ENCODE data around the gene PCNX2.

PCNX2 gene

GRCh38 chr1:232984577-232985425 is 310.7 kb downstream of the PCNX2 start:
- ChIA-PET POLR2A (no interaction called here), CTCF (interaction anchor here (0.6 to 1.4 kb wide), 2 partner anchors 21 to 33 kb away, joined by 3 to 6 read pairs; no protein-coding TSS in a partner anchor)
- Histone ChIP-seq H3K36me3 (ENCODE audit: control insufficient read depth in 2 of 2, insufficient read depth in 1 of 2, low read length in 2 of 2) (peaks cover 0 to 46% of the 10 kb centered on the region in 2 experiments; a peak in 2 of 3 replicates), H3K27ac (ENCODE audit: extremely low read depth, low read depth, low read length) (no peak overlapping the region), H3K4me1 (ENCODE audit: control insufficient read depth, insufficient read depth, low read length) (0 out of 2 replicates have a peak, but pooled peaks cover 5% of the 10 kb centered on the region), H3K9me3 (ENCODE audit: control insufficient read depth, insufficient read depth, low read depth, low read length) (no peaks in the 10 kb centered on the region), H3K4me3 (ENCODE audit: low read depth, low read length) (no peak overlapping the region)
- TF ChIP-seq ZNF560 (tag by site-specific recombination; IDR thresholded peaks at IDR 0.05; ENCODE audit: borderline replicate concordance) (no peak), BCL11B (tag by site-specific recombination; IDR thresholded peaks at IDR 0.05; ENCODE audit: low read depth) (no peak), ZNF362 (tag by site-specific recombination; IDR thresholded peaks at IDR 0.05) (no peak), ZNF692 (tag by site-specific recombination; IDR thresholded peaks at IDR 0.05) (no peak), EGR2 (tag by site-specific recombination; IDR thresholded peaks at IDR 0.05; ENCODE audit: low read depth) (no peak), ZFP37 (tag by site-specific recombination; IDR thresholded peaks at IDR 0.05) (no peak), GLI4 (tag by site-specific recombination; IDR thresholded peaks at IDR 0.05) (no peak)

GRCh38 chr1:232983817-232984567 is 311.5 kb downstream of the PCNX2 start:
- ChIA-PET CTCF (interaction anchor here (1.2 kb wide), 1 partner anchor 18 kb away, joined by 3 read pairs; no protein-coding TSS in a partner anchor), POLR2A (no interaction called here)
- H3K4me3 ChIP-seq (ENCODE audit: low read depth, low read length) = no peak overlapping the region

GRCh38 chr1:232983375-232983774 is 312.1 kb downstream of the PCNX2 start:
- ChIA-PET POLR2A (no interaction called here), CTCF (interaction anchor here (0.5 to 1.2 kb wide), 2 partner anchors 17 to 26 kb away, joined by 3 read pairs; no protein-coding TSS in a partner anchor)
- H3K4me1 ChIP-seq (ENCODE audit: control insufficient read depth, insufficient read depth, low read length) = no peaks in the 10 kb centered on the region; the same call in 1 of the 2 replicates
- no peaks in the 10 kb centered on the region for H3K9me3 ChIP-seq (ENCODE audit: control insufficient read depth, insufficient read depth, low read depth, low read length)
- peaks cover 0 to 56% of the 10 kb centered on the region in 2 experiments; a peak in 2 of 3 replicates for H3K36me3 ChIP-seq (ENCODE audit: control insufficient read depth in 2 of 2, insufficient read depth in 1 of 2, low read length in 2 of 2)
- no peak overlapping the region for H3K27ac ChIP-seq (ENCODE audit: extremely low read depth, low read depth, low read length)
- H3K4me3 ChIP-seq (ENCODE audit: low read depth, low read length) = no peak overlapping the region
- TF ChIP-seq INSM2 (tag by site-specific recombination; IDR thresholded peaks at IDR 0.05) (no peak), ZNF600 (tag by site-specific recombination; IDR thresholded peaks at IDR 0.05) (no peak), ZNF19 (tag by site-specific recombination; IDR thresholded peaks at IDR 0.05; ENCODE audit: low read depth) (no peak), HIC1 (tag by site-specific recombination; IDR thresholded peaks at IDR 0.05) (no peak), ZNF792 (tag by site-specific recombination; IDR thresholded peaks at IDR 0.05) (no peak), ZBTB21 (tag by site-specific recombination; IDR thresholded peaks at IDR 0.05) (no peak), ZBTB10 (tag by site-specific recombination; IDR thresholded peaks at IDR 0.05) (no peak), ZNF221 (tag by site-specific recombination; IDR thresholded peaks at IDR 0.05; ENCODE audit: borderline replicate concordance) (no peak)

More at GRCh38 chr1:232983817-232984567, 311.5 kb downstream of the PCNX2 start:
- TF ChIP-seq ZNF473 (tag by site-specific recombination; IDR thresholded peaks at IDR 0.05) = no peak
- TF ChIP-seq ZNF362 (tag by site-specific recombination; IDR thresholded peaks at IDR 0.05) = peak; percentile 88
- H3K4me1 ChIP-seq (ENCODE audit: control insufficient read depth, insufficient read depth, low read length) = 0 out of 2 replicates have a peak, but pooled peaks cover 5% of the 10 kb centered on the region
- no peaks in the 10 kb centered on the region for H3K9me3 ChIP-seq (ENCODE audit: control insufficient read depth, insufficient read depth, low read depth, low read length)
- no peak overlapping the region for H3K27ac ChIP-seq (ENCODE audit: extremely low read depth, low read depth, low read length)
- peaks cover 0 to 52% of the 10 kb centered on the region in 2 experiments; a peak in 2 of 3 replicates for H3K36me3 ChIP-seq (ENCODE audit: control insufficient read depth in 2 of 2, insufficient read depth in 1 of 2, low read length in 2 of 2)
